Heart left ventricle (tissue), 13 donors: ENCODE data around the gene LAMA1.
"Not testable (repeated sequence)": the region's sequence is repeated elsewhere in the genome, so short reads cannot be mapped to it uniquely, and the experiment has no call there.

Source experiments
- POLR2A ChIP-seq, 2 donors: fragments of 450-650 bp; IDR thresholded peaks; one replicate each; pipeline ENCODE4 v1.6.1; 2017; ENCODE audit warnings: antibody characterized with exemption in 2 of 2, mild to moderate bottlenecking in 2 of 2, moderate library complexity in 2 of 2
- TF ChIP-seq, protein P1 (sequence below), 12 donors: fragments of 200-600 bp; sonication (generic) in 4 of 12; IDR thresholded peaks; one replicate each; pipeline versions ENCODE4 v1.5.0 to v1.8.0; 2018 to 2022; ENCODE audit warnings: antibody characterized with exemption in 12 of 12, mild to moderate bottlenecking in 5 of 12
- donor health status: ischemic (EF 13 %, LVEDD 7.1; RV severe dilation, severe dysfunction).
- donor health status: DM: no; HTN: yes; CAD: no.
- donor health status: DM: no; HTN: no; CAD: no.
- donor health status: ischemic (EF 25% LVEDD 6.9; RV normal size, moderate dysfunction).
- donor health status: ischemic (EF 25% LVEDD 5.7; RV mildly dilated, moderate dysfunction).
- donor health status: ischemic (EF 35%, LVEDD 5.7; RV mildly dilated, moderate dysfunction).
- donor health status: nonischemic (EF 11% LVEDD 7.7; RV severe dilation, severe dysfunction).
- donor health status: DM: yes; HTN: yes; CAD: no.
- donor health status: PGD.
- donor health status: ischemic (EF 29% LVEDD 5.4; RV normal size, mild dysfunction).
- donor health status: nonischemic (EF 23%, LVEDD 6.1; RV moderate dilation, normal function).

- TF ChIP-seq, protein P1, sequence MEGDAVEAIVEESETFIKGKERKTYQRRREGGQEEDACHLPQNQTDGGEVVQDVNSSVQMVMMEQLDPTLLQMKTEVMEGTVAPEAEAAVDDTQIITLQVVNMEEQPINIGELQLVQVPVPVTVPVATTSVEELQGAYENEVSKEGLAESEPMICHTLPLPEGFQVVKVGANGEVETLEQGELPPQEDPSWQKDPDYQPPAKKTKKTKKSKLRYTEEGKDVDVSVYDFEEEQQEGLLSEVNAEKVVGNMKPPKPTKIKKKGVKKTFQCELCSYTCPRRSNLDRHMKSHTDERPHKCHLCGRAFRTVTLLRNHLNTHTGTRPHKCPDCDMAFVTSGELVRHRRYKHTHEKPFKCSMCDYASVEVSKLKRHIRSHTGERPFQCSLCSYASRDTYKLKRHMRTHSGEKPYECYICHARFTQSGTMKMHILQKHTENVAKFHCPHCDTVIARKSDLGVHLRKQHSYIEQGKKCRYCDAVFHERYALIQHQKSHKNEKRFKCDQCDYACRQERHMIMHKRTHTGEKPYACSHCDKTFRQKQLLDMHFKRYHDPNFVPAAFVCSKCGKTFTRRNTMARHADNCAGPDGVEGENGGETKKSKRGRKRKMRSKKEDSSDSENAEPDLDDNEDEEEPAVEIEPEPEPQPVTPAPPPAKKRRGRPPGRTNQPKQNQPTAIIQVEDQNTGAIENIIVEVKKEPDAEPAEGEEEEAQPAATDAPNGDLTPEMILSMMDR (IDR thresholded peaks at IDR 0.05): not testable (repeated sequence)
- TF ChIP-seq POLR2A (IDR thresholded peaks at IDR 0.05): not testable (repeated sequence)
These were observed 27.3 kb upstream of the LAMA1 start for GRCh38 chr18:7144921-7145320.
